GM12891 (cell line): ENCODE results near the gene CCDC63.
"Not testable (repeated sequence)": the region's sequence is repeated elsewhere in the genome, so short reads cannot be mapped to it uniquely, and the experiment has no call there.

Source experiments
- DNase-seq: peaks from one replicate; pipeline ENCODE4 v3.0.0; 2011; ENCODE audit warnings: low spot score; ENCODE audit not compliant: insufficient read length
- FAIRE-seq: peaks from 2 replicates; lab custom pipeline; 2011; peaks lifted over from hg19 to GRCh38; lab: Jason Lieb, UNC
- PAX5 ChIP-seq: IDR thresholded peaks from 2 replicates; pipeline ENCODE4 v1.6.1; 2011; ENCODE audit warnings: low read length, moderate library complexity, mild to moderate bottlenecking; ENCODE audit not compliant: insufficient read depth, severe bottlenecking
- POLR2A ChIP-seq: IDR thresholded peaks from 2 replicates; pipeline ENCODE4 v1.6.1; 2011; ENCODE audit warnings: low read depth, low read length, control low read depth
- POLR2AphosphoS5 ChIP-seq: IDR thresholded peaks from 2 replicates; pipeline ENCODE4 v1.6.1; 2011; ENCODE audit warnings: low read depth, low read length, control low read depth
- POU2F2 ChIP-seq: IDR thresholded peaks from 2 replicates; pipeline ENCODE4 v1.6.1; 2011; ENCODE audit warnings: low read depth, mild to moderate bottlenecking, control low read depth, low read length, moderate library complexity
- SPI1 ChIP-seq: IDR thresholded peaks from 2 replicates; pipeline ENCODE4 v1.6.1; 2011; ENCODE audit warnings: low read depth, low read length, control low read depth
- TAF1 ChIP-seq: IDR thresholded peaks from 2 replicates; pipeline ENCODE4 v1.6.1; 2011; ENCODE audit warnings: low read depth, low read length, control low read depth

Gene CCDC63

DNA sequence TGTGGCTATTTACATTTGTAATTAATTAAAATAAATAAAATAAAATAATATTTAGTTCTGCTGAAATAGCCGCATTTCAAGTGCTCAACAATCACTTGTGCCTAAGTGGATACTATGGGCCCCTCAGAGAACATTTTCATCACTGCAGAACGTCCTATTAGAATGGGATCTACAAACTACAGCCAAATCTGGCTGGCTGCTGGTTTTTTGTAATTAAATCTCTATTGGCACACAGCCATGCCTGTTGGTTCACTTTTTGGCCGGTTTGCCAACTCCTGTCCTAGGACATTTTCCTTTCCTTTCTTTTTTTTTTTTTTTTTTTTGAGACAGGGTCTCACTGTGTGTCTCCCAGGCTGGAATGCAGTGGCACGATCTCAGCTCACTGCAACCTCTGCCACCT, 9.8 kb downstream of the CCDC63 start:
- DNase-seq (no peak), FAIRE-seq (no peak)
- no peak for TF ChIP-seq POLR2AphosphoS5
- TF ChIP-seq TAF1 = no peak
- no peak for TF ChIP-seq PAX5
- no peak for TF ChIP-seq POLR2A
- TF ChIP-seq POU2F2 = no peak
- TF ChIP-seq SPI1 = no peak

DNA sequence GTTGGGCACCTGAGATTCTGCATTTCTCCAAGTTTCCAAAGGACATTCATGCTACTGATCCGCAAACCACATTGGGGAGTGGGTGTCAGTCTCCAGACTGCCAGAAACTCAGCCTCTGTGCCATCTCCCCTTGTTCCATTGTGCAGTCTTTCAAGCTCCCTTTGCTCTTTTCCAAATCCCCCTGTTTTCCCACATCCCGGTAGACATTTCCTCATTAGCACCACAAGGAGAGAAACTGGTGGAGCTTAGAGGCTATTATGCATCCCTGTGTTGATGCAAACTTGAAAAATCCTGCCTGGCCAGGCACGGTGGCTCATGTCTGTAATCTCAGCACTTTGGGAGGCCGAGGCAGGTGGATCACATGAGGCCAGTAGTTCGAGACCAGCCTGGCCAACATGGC, 10.7 kb downstream of the CCDC63 start:
- no peak for DNase-seq
- FAIRE-seq = no peak
- TF ChIP-seq PAX5 (no peak), POU2F2 (no peak), SPI1 (no peak), POLR2A (no peak), TAF1 (no peak), POLR2AphosphoS5 (no peak)

DNA sequence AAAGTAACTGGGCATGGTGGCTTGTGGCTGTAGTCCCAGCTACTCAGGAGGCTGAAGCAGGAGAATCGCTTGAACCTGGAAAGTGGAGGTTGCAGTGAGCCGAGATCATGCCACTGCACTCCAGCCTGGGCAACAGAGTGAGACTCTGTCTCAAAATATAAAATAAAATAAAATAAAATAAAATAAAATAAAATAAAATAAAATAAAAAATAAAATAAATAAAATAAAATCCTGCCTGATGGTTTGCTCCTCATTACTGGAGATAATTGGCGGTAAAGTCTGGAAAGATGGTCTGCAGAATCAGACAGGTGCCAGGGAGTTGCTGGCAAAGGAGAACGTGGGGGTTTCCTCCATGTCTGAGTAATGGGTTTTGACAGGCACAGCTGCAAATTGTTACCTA, 11.2 kb downstream of the CCDC63 start:
- not testable (repeated sequence) for DNase-seq, FAIRE-seq

DNA sequence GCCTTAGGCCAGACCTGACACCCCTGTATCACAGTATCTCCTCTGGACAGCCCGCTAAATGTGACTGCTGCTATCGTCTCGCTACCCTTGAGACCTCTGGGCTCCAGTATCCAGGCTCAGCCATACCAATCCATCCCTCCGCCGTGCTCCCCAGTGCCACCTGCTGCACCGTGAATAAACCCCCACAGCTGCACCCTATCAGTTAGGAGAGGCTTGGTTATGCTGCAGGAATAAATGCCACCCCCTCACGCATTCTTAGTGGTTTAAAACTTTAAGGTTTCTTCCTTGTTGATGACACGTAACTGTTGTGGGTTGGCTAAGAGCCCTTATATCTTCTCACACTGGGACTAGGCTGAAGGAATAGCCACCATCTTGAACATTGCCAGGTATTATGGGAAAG, 12.1 kb downstream of the CCDC63 start:
- FAIRE-seq = no peak
- DNase-seq = no peak
- TF ChIP-seq SPI1 = no peak
- TF ChIP-seq POU2F2 = no peak
- no peak for TF ChIP-seq POLR2A
- TF ChIP-seq TAF1 = no peak
- TF ChIP-seq POLR2AphosphoS5 = no peak
- TF ChIP-seq PAX5 = no peak

DNA sequence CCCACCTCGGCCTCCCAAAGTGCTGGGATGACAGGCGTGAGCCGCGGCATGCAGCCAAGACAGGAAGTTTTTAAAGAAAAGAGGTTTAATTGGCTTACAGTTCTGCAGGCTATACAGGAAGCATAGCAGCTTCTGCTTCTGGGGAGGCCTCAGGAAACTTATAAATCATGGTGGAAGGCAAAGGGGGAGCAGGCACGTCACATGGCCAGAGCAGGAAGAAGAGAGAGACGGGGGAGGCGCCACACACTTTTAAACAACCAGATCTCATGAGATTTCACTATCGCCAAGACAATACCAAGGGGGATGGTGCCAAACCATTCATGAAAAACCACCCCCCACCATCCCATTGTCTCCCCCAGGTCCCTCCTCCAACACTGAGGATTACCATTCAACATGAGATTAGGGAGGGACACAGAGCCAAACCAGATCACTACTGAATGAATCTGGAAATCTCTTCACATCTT, 14.1 kb downstream of the CCDC63 start:
- no peak for TF ChIP-seq POLR2A
- TF ChIP-seq POU2F2 = no peak
- TF ChIP-seq PAX5 = no peak
- no peak for TF ChIP-seq POLR2AphosphoS5
- TF ChIP-seq TAF1 = no peak
- TF ChIP-seq SPI1 = no peak
- FAIRE-seq = no peak
- no peak for DNase-seq

DNA sequence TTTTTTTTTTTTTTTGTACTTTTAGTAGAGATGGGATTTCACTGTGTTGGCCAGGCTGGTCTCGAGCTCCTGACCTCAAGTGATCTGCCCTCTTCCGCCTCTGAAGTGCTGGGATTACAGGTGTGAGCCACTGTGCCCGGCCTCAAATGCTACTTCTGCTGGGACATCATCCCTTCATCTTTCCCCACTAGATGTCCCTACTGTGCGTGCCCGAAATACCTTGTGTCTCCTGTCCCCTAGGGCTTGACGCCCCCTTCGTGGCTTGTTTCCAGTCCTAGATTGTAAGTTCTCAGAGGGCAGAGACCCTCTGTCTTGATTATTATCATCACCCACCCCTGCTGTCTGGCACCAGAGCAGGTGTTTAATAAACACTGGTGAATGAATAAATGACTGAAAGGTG, 14.9 kb downstream of the CCDC63 start:
- DNase-seq (no peak), FAIRE-seq (no peak)
- TF ChIP-seq PAX5 (no peak), POLR2A (no peak), SPI1 (no peak), POLR2AphosphoS5 (no peak), TAF1 (no peak), POU2F2 (no peak)

DNA sequence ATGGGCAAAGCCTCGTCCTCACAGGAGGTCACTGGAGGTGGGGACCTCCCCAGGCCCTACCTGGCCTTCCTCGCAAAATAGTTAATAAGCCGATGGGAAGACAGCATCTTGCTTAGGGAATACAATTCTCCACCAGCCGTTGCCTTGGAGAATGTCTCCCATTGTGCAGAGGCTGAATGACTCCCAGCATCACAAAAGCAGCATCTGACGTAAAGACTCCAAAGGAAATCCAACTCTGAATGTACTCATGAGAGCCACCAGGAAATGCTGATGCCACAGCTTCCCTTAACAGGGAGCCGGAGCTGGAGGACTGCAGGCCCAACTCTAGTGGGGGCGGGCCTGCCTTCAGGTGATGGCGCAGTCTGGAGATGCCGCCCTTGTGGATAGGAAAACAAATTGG, 15.5 kb downstream of the CCDC63 start:
- DNase-seq = no peak
- TF ChIP-seq PAX5 (no peak), SPI1 (no peak), POU2F2 (no peak), POLR2AphosphoS5 (no peak), TAF1 (no peak), POLR2A (no peak)
- no peak for FAIRE-seq

DNA sequence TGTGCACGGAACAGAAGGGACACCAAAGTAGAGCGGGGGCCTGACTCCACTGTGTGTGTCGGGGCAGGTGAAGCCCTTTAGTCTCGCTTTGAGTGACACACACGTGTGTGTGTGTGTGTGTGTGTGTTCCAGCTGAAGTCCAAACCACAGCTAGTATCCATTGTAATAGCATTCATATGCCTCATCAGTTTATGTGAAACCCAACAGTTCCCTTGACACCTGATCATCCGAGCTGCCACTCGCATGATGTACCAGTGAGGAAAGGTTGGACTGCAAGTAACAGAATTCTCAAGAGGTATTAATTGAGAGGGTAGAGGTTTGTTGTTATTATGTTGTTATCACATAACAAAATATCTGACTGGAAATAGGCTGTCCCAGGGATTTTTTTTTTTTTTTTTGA, 16.4 kb downstream of the CCDC63 start:
- FAIRE-seq (no peak), DNase-seq (no peak)
- TF ChIP-seq POLR2AphosphoS5 (no peak), PAX5 (no peak), POLR2A (no peak), SPI1 (no peak), POU2F2 (no peak), TAF1 (no peak)

DNA sequence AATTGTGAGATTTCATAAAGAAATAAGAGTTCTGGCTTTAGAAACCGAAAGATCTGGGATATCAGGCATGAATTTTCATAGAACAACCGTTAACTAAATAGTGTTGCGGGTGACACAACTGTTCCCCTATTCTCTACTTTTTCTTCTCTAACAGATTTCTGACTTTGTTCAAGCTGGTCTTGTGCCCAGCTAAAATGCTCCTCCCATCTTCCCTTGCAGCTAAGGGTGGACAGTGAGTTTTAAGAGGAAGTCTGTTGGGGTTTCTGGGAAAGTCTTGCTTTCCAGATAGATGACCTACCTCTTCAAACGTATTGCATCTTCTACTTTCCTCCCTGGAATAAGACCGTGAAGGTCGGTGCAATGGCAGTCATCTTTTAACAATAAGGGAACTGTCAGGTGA, 18.7 kb downstream of the CCDC63 start:
- DNase-seq (no peak), FAIRE-seq (no peak)
- TF ChIP-seq POLR2A = no peak
- TF ChIP-seq TAF1 = no peak
- TF ChIP-seq PAX5 = no peak
- no peak for TF ChIP-seq SPI1
- TF ChIP-seq POU2F2 = no peak
- TF ChIP-seq POLR2AphosphoS5 = no peak

DNA sequence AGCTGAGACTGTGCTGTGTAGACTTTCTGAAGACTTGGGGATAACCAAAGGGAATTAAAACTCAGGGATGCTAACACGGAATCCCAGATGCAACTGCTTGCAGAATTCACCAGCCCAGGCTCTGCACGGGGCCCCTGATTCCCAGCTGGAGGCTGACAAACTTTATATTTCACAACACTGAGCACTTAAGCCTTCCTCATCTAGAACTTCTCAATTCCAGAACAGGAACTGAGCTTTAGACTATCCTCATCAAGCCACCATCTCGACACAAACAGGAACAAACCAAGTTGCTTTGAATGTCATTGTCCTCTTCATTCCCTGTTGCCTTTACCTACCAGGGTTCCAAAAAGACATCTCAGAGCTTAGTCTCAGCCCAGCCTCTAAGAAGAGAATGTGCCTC, 22.2 kb downstream of the CCDC63 start:
- TF ChIP-seq POLR2A (no peak), PAX5 (no peak), SPI1 (no peak), POLR2AphosphoS5 (no peak), POU2F2 (no peak), TAF1 (no peak)
- DNase-seq = no peak
- FAIRE-seq = no peak
